ENCODE measurements around the gene ATF3. TPM values are rescaled to one million over a fixed set of nuclear protein-coding genes. Genes with fewer than 3 reads are reported as not detected.

ATF3 gene
- total RNA-seq, 1 donor, result 5.2 TPM

DNA sequence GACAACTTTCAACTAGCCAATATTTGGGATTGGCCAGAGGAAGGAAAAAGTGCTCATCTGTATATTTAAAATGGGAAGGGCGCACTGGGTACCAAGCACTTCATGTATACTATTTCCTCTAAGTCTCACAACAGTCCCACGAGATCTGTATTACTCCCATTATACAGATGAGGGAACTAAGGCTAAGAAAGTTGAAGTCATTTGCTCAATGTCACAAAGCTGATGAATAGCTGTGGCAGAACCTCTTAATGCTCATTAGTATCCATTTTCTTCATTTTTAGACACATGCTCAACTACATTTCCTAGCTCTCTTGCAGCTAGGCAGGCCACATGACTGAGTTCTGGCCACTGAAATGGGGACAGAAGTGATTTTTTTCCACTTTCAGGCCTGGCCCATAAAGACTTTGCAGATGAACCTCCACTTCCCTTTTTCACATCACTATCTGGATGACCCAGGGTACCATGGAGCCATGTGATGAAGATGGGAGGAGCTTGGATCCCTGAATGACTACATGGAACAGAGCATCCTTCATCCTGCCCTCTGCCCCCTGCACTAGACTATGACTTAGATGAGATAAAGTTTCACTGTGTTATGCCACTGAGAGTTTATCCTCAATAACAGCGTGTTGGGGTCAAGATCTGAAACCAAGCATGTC lies 31.8 kb downstream of the ATF3 start:
- H3K4me3 ChIP-seq (ENCODE audit: low read depth, low read length), result no peak overlapping the region
- no peak for DNase-seq (ENCODE audit: low read depth)
- no peak for TF ChIP-seq CTCF (IDR thresholded peaks at IDR 0.05; ENCODE audit: insufficient read depth, low read length)

- no peak for DNase-seq (ENCODE audit: low read depth)
These were observed 33.4 kb downstream of the ATF3 start for GRCh38 chr1:212641956-212642355.

GRCh38 chr1:212643877-212644276 lies 35.3 kb downstream of the ATF3 start:
- DNase-seq (ENCODE audit: low read depth), result no peak
- no peak for TF ChIP-seq CTCF (IDR thresholded peaks at IDR 0.05; ENCODE audit: insufficient read depth, low read length)
- H3K4me3 ChIP-seq (ENCODE audit: low read depth, low read length), result no peak overlapping the region

More at GRCh38 chr1:212641956-212642355, 33.4 kb downstream of the ATF3 start:
- no peak for TF ChIP-seq CTCF (IDR thresholded peaks at IDR 0.05; ENCODE audit: insufficient read depth, low read length)
- no peak overlapping the region for H3K4me3 ChIP-seq (ENCODE audit: low read depth, low read length)

DNA sequence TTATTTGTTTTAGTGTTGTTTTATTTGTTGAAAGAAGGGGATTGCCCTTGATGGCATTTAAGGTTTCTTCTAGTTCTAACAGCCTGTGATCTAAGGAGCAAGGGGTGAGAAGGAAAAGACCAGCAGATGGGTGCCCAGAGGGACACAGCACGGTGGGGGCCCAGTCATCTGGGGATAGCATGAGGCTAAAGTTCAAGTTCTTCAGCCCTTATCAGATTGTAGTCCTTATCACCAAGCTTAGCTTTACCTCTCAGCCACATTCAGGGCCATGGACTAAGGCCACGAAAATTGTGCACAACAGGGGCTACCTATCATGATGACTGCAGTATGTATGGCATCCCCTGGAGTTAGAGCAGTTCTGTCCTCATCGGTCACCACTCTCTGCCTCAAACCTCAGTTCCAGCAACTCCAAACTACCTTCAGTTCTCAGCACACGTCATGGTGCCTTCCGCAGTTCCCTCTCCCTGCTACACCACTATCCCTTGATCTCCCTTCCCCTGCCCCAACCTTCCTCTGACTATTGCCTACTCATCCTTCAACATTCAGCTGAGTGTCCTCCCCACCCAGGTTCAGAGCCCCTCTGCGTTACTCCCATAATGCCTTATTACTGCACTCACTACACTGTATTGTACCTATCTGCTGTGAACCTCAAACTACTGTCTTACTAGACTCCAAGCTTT lies 36.4 kb downstream of the ATF3 start:
- no peak overlapping the region for H3K4me3 ChIP-seq (ENCODE audit: low read depth, low read length)
- TF ChIP-seq CTCF (IDR thresholded peaks at IDR 0.05; ENCODE audit: insufficient read depth, low read length), result no peak
- no peak for DNase-seq (ENCODE audit: low read depth)

DNA sequence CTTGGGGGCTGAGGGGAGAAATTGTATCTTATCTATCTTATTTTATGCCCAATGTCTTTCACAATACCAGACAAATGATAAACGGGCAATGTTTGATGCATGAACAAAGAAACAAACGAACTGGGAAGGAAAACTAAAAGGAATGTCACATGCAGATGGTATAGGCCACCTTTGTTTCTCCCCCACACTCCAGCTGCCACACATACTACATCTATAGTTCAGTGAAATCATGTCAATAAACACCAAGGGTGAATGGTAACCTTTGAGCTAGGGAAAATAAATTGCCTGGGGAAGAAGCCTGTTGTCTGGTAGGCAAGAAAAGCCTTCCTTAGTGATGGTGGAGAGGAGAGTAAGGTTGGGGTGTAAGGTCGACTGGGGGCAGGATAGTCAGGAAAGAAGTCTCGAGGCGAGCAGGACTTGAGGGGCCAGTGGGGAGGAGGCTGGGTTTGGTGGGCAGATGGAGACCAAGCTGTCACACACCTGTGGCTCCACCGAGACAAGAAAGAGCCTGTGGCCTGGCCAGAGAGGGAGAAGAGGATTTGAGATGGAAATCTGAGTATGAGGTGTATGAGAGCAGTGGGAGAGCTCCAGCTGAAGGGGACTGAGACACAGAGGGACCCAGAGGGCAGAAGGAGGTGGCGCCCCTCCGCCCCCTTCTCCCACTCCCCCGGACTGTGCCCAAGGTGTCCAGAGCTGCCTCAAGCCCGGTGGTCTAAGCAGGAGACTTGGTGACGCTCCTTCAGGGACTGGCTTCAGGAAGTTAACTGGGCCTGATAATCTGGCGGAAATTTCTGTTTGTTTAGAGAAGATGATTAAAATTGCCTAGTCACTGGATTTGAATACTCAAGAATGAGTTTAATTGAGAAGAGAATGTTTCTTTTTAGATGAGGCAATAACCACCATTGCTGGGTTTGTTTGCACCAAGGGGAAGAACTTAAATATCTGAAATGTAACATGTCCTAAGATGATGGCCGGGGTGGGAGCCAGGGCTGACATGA lies 37.3 kb downstream of the ATF3 start:
- DNase-seq (ENCODE audit: low read depth), result no peak
- no peak overlapping the region for H3K4me3 ChIP-seq (ENCODE audit: low read depth, low read length)
- no peak for TF ChIP-seq CTCF (IDR thresholded peaks at IDR 0.05; ENCODE audit: insufficient read depth, low read length)

DNA sequence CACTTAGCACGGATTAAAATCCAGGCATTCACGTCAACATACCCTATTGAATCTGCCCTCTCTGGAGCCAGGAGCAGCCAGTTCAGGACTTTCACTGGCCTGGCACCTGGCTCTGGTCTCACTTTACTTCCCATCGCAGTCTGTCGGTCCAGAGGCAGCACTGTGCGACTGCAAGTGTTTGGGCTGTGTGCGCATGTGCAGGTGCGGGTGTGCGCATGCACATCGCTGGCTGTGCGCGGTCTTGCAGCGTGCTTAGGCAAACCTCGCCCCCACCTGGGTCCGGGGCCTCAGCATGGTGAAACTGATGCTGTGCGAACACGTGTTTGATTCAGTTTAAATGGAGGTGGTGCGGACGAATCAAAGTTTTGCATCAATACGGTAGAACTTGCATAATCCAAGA lies 38.0 kb downstream of the ATF3 start:
- no peak for DNase-seq (ENCODE audit: low read depth)
- TF ChIP-seq CTCF (IDR thresholded peaks at IDR 0.05; ENCODE audit: insufficient read depth, low read length), result no peak

More for the DNA sequence above, 38.0 kb downstream of the ATF3 start:
- no peak overlapping the region for H3K4me3 ChIP-seq (ENCODE audit: low read depth, low read length)
